ENCODE data around the gene COX7C. TPM values are rescaled to one million over a fixed set of nuclear protein-coding genes. Genes with fewer than 3 reads are reported as not detected.

The COX7C gene
- total and polyA plus RNA-seq, 4 donors, result 237 to 1,009 (median 482) TPM

DNA sequence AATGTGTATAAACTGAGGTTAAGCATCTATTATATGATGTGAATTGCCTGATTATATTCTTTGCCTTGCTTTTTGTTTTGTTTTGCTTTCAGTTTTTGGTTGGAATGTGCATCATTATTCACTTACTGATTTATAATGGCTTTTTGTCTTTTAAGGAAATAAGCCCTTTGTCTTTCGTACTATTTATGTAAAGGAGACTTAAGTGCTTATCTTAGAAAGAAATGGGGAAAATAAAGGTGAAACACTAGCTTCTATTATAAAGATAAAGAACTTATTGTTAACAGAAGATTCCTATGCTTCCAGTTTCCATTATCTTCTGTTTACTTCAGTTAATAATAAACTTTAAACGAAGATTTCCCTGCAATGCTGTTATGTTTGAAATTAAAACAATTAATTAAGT is 23.3 kb downstream of the COX7C start:
- ATAC-seq (ENCODE audit: insufficient read depth, low FRiP score) (no peak), DNase-seq (no peak)
- H3K4me3 ChIP-seq, result no peak overlapping the region
- no peaks in the 10 kb centered on the region for H3K36me3 ChIP-seq (ENCODE audit: control insufficient read depth in 4 of 4, insufficient read depth in 4 of 4, low read length in 4 of 4)
- TF ChIP-seq, protein P1, sequence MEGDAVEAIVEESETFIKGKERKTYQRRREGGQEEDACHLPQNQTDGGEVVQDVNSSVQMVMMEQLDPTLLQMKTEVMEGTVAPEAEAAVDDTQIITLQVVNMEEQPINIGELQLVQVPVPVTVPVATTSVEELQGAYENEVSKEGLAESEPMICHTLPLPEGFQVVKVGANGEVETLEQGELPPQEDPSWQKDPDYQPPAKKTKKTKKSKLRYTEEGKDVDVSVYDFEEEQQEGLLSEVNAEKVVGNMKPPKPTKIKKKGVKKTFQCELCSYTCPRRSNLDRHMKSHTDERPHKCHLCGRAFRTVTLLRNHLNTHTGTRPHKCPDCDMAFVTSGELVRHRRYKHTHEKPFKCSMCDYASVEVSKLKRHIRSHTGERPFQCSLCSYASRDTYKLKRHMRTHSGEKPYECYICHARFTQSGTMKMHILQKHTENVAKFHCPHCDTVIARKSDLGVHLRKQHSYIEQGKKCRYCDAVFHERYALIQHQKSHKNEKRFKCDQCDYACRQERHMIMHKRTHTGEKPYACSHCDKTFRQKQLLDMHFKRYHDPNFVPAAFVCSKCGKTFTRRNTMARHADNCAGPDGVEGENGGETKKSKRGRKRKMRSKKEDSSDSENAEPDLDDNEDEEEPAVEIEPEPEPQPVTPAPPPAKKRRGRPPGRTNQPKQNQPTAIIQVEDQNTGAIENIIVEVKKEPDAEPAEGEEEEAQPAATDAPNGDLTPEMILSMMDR (IDR thresholded peaks at IDR 0.05; ENCODE audit: control extremely low read depth, extremely low read depth), result no peak
- H3K4me1 ChIP-seq (ENCODE audit: control insufficient read depth in 5 of 5, insufficient read depth in 5 of 5, low read length in 5 of 5), result no peaks in the 10 kb centered on the region
- no peak overlapping the region for H3K27ac ChIP-seq (ENCODE audit: low read depth in 1 of 2, low read length in 1 of 2)
- no peaks in the 10 kb centered on the region for H3K9me3 ChIP-seq (ENCODE audit: control insufficient read depth in 4 of 4, insufficient read depth in 3 of 4, low read length in 3 of 4)
- 25 to 33% methylated on average over 2 of the region's 2 CpGs for WGBS, 2 donors
- no peaks in the 10 kb centered on the region for H3K27me3 ChIP-seq (ENCODE audit: control insufficient read depth in 3 of 3, insufficient read depth in 3 of 3, low read length in 2 of 3)
- no peak overlapping the region for H3K9ac ChIP-seq (ENCODE audit: insufficient read depth in 1 of 2, low read length in 2 of 2)

DNA sequence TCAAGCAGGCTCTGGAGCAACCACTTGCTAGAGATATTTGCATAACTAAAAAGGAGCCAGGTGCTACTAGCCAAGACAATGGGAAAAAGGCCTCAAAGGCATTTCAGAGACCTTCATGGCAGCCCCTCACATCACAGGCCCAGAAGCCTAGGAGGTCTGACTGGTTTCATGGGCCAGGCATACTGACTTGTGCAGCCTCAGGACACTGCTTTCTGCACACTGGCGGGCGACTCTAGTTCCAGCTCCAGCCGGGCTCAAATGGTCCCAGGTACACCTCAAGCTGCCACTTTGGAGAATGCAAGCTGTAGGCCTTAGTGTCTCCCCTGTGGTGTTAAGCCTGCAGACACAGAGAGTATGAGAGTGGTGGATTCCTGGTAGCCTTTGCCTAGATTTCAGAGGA is 27.1 kb downstream of the COX7C start:
- H3K9ac ChIP-seq (ENCODE audit: insufficient read depth in 1 of 2, low read length in 2 of 2), result no peak overlapping the region
- no peak for ATAC-seq (ENCODE audit: insufficient read depth, low FRiP score)
- no peak overlapping the region for H3K4me3 ChIP-seq
- H3K9me3 ChIP-seq (ENCODE audit: control insufficient read depth in 4 of 4, insufficient read depth in 3 of 4, low read length in 3 of 4), result no peaks in the 10 kb centered on the region
- 96 to 100% methylated on average over 3 of the region's 3 CpGs for WGBS, 2 donors
- H3K27ac ChIP-seq (ENCODE audit: low read depth in 1 of 2, low read length in 1 of 2), result no peak overlapping the region
- TF ChIP-seq, protein P1 (IDR thresholded peaks at IDR 0.05; ENCODE audit: control extremely low read depth, extremely low read depth), result no peak
- no peak for DNase-seq
- H3K36me3 ChIP-seq (ENCODE audit: control insufficient read depth in 4 of 4, insufficient read depth in 4 of 4, low read length in 4 of 4), result no peaks in the 10 kb centered on the region
- H3K4me1 ChIP-seq (ENCODE audit: control insufficient read depth in 5 of 5, insufficient read depth in 5 of 5, low read length in 5 of 5), result no peaks in the 10 kb centered on the region
- no peaks in the 10 kb centered on the region for H3K27me3 ChIP-seq (ENCODE audit: control insufficient read depth in 3 of 3, insufficient read depth in 3 of 3, low read length in 2 of 3)

DNA sequence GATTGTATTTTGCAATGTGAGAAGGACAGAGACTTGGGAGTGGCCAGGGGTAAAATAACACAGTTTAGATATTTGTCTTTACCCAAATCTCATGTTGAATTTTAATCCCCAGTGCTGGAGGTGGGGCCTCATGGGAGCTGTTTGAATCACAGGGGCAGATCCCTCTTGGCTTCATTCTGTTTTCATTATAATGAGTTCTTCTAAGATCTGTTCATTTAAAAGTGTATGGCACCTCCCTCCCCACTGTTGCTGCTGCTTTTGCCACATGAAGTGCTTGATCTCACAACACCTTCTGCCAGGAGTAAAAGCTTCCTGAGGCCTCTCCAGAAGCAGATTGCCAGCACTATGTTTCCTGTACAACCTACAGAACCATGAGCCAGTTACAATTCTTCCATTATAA is 28.1 kb downstream of the COX7C start:
- no peaks in the 10 kb centered on the region for H3K9me3 ChIP-seq (ENCODE audit: control insufficient read depth in 4 of 4, insufficient read depth in 3 of 4, low read length in 3 of 4)
- no peaks in the 10 kb centered on the region for H3K27me3 ChIP-seq (ENCODE audit: control insufficient read depth in 3 of 3, insufficient read depth in 3 of 3, low read length in 2 of 3)
- no peak overlapping the region for H3K4me3 ChIP-seq
- TF ChIP-seq, protein P1 (IDR thresholded peaks at IDR 0.05; ENCODE audit: control extremely low read depth, extremely low read depth), result no peak
- ATAC-seq (ENCODE audit: insufficient read depth, low FRiP score) (no peak), DNase-seq (no peak)
- H3K4me1 ChIP-seq (ENCODE audit: control insufficient read depth in 5 of 5, insufficient read depth in 5 of 5, low read length in 5 of 5), result no peaks in the 10 kb centered on the region
- H3K36me3 ChIP-seq (ENCODE audit: control insufficient read depth in 4 of 4, insufficient read depth in 4 of 4, low read length in 4 of 4), result no peaks in the 10 kb centered on the region
- no peak overlapping the region for H3K9ac ChIP-seq (ENCODE audit: insufficient read depth in 1 of 2, low read length in 2 of 2)
- H3K27ac ChIP-seq (ENCODE audit: low read depth in 1 of 2, low read length in 1 of 2), result no peak overlapping the region

DNA sequence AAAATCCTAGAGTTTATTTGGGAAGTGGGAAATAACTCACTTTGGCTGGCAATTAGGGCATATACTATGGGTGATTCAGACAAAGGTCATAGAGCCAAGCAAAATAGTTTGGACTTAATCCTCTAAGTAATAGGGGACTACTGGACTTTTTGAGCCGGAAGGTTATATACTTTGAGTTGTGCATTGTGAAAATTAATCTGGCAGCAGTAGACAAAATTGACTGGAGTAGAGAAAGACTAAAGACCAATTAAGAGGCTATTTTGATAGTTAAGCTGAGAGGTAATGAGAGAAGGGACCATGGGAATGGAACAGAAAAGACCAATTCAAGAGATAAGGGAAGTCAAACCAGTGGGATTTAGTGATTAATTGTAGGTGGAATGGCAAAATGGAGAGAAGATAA is 28.9 kb downstream of the COX7C start:
- Histone ChIP-seq H3K36me3 (ENCODE audit: control insufficient read depth in 4 of 4, insufficient read depth in 4 of 4, low read length in 4 of 4) (no peaks in the 10 kb centered on the region), H3K4me3 (no peak overlapping the region), H3K27me3 (ENCODE audit: control insufficient read depth in 3 of 3, insufficient read depth in 3 of 3, low read length in 2 of 3) (no peaks in the 10 kb centered on the region), H3K4me1 (ENCODE audit: control insufficient read depth in 5 of 5, insufficient read depth in 5 of 5, low read length in 5 of 5) (no peaks in the 10 kb centered on the region), H3K9me3 (ENCODE audit: control insufficient read depth in 4 of 4, insufficient read depth in 3 of 4, low read length in 3 of 4) (no peaks in the 10 kb centered on the region), H3K9ac (ENCODE audit: insufficient read depth in 1 of 2, low read length in 2 of 2) (no peak overlapping the region), H3K27ac (ENCODE audit: low read depth in 1 of 2, low read length in 1 of 2) (no peak overlapping the region)
- ATAC-seq (ENCODE audit: insufficient read depth, low FRiP score) (no peak), DNase-seq (no peak)
- TF ChIP-seq, protein P1 (IDR thresholded peaks at IDR 0.05; ENCODE audit: control extremely low read depth, extremely low read depth), result no peak
- 89 to 96% methylated on average over 1 of the region's 1 CpG for WGBS, 2 donors

Data from lung (tissue), 12 donors.